Chondrocyte (in vitro differentiated cells): ENCODE results near the gene TAS2R38. TPM values are rescaled to one million over a fixed set of nuclear protein-coding genes. Genes with fewer than 3 reads are reported as not detected.

Source experiments
- DNase-seq: peaks from one replicate; pipeline ENCODE4 v3.0.0; 2021; ENCODE audit warnings: mixed read lengths, low spot score
- H3K27ac Mint-ChIP-seq: one replicate; pipeline ENCODE4 v1.8.0; 2021; ENCODE audit warnings: mild to moderate bottlenecking, moderate library complexity, mixed read lengths; ENCODE audit not compliant: unreplicated experiment
- H3K27me3 Mint-ChIP-seq: 2 replicates; pipeline ENCODE4 v1.8.0; 2021; ENCODE audit warnings: low read depth, mixed read lengths
- H3K36me3 Mint-ChIP-seq: 2 replicates; pipeline ENCODE4 v1.8.0; 2021; ENCODE audit warnings: low read depth, mixed read lengths
- H3K4me1 Mint-ChIP-seq: 2 replicates; pipeline ENCODE4 v1.8.0; 2021; ENCODE audit warnings: low read depth, mild to moderate bottlenecking, mixed read lengths
- H3K4me3 Mint-ChIP-seq: one replicate; pipeline ENCODE4 v1.8.0; 2021; ENCODE audit warnings: mild to moderate bottlenecking, moderate library complexity, mixed read lengths; ENCODE audit not compliant: unreplicated experiment
- H3K9me3 Mint-ChIP-seq: 2 replicates; pipeline ENCODE4 v1.8.0; 2021; ENCODE audit warnings: low read depth, mixed read lengths
- total RNA-seq: library from RNA; stranded (reverse); gene quantifications from 3 replicates; pipeline ENCODE4 v1.2.1, GENCODE V29; 2021
- TF ChIP-seq, protein P1 (sequence below): fragments of 200-600 bp; sonication (generic); IDR thresholded peaks from 2 replicates; pipeline ENCODE4 v1.5.0; 2021; ENCODE audit warnings: antibody characterized with exemption, mild to moderate bottlenecking, moderate library complexity

TAS2R38 gene
- total RNA-seq, 1 donor from 2014 or later: not detected

DNA sequence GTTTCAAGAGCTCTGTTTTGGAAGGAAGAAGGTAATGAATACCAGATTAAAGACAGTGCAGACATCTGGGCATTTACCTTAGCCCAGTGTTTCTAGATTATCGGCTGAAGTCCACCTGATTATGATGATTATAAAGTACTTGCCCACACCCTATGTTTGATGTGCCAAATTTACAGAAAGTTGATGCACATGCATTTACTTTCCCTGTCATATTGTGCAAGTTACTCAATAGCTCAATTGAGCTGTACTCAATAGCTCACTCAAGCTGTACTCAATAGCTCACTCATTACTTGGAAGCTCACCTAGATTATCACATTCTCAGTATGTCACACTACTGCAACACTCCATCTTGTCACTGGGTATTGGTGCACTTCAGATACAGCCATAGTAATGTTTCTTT lies 35.6 kb upstream of the TAS2R38 start:
- no peak for DNase-seq
- Mint-ChIP-seq H3K27me3 (peaks cover 8% of the 10 kb centered on the region), H3K4me1 (peaks cover 8% of the 10 kb centered on the region), H3K36me3 (no peaks in the 10 kb centered on the region), H3K27ac (no peak overlapping the region), H3K9me3 (no peaks in the 10 kb centered on the region), H3K4me3 (no peak overlapping the region)
- TF ChIP-seq, protein P1, sequence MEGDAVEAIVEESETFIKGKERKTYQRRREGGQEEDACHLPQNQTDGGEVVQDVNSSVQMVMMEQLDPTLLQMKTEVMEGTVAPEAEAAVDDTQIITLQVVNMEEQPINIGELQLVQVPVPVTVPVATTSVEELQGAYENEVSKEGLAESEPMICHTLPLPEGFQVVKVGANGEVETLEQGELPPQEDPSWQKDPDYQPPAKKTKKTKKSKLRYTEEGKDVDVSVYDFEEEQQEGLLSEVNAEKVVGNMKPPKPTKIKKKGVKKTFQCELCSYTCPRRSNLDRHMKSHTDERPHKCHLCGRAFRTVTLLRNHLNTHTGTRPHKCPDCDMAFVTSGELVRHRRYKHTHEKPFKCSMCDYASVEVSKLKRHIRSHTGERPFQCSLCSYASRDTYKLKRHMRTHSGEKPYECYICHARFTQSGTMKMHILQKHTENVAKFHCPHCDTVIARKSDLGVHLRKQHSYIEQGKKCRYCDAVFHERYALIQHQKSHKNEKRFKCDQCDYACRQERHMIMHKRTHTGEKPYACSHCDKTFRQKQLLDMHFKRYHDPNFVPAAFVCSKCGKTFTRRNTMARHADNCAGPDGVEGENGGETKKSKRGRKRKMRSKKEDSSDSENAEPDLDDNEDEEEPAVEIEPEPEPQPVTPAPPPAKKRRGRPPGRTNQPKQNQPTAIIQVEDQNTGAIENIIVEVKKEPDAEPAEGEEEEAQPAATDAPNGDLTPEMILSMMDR: no peak

GRCh38 chr7:142006577-142006976 lies 33.0 kb upstream of the TAS2R38 start:
- Mint-ChIP-seq H3K36me3 (no peaks in the 10 kb centered on the region), H3K4me1 (no peaks in the 10 kb centered on the region), H3K27me3 (peaks cover 8% of the 10 kb centered on the region), H3K4me3 (no peak overlapping the region), H3K27ac (no peak overlapping the region), H3K9me3 (peaks cover 4% of the 10 kb centered on the region)
- TF ChIP-seq, protein P1: no peak
- DNase-seq: no peak

DNA sequence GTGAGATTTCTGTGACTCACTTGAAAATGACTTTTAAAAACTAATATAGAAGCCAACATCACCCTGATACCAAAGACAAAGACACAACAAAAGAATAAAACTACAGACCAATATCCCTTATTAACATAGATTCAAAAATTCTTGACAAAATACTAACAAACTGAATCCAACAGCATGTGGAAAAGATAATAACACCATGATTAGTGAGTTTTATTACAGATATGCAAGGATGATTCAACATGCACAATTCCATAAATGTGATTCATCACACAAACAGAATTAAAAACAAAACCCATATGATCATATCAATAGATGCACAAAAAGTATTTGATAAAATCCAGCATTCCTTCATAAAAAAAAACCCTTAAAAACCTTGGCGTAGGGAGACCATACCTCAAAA lies 28.6 kb upstream of the TAS2R38 start:
- Mint-ChIP-seq H3K4me1 (no peaks in the 10 kb centered on the region), H3K36me3 (no peaks in the 10 kb centered on the region), H3K4me3 (no peak overlapping the region), H3K27ac (no peak overlapping the region), H3K27me3 (peaks cover 6% of the 10 kb centered on the region), H3K9me3 (peaks cover 4% of the 10 kb centered on the region)
- TF ChIP-seq, protein P1: no peak
- DNase-seq: no peak

DNA sequence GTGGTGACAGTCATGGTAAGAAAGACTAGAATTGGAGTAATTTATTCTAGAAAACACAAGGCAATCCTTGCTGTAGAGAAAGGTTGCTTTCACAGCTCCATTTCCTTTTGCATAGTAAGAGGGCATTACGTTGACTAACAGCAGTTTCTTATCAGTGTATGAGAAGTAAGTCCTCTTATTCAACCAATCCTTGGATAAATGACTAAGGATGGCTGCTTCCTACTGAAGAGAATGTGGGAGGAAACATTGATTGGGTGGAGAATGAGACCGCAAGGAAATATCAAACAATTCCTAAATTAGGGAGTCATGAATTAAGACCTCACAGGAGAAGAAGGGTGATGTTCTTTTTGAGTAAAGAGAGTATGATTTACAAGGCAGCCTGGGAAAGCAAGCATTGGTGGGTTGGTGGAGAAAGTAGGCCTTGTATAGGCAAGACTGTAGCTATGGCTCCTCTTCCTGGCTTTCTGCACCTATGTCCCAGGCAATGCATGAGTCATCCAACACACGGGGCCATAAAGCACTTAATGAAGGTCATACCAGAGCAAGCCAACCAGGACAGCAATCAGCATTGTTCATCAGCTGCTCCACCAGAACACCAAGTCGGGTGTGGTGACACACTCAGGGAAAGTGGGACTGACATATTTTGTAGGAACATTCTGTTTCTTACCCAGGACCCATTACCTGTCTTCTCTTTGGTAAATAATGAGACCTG lies 27.7 kb upstream of the TAS2R38 start:
- Mint-ChIP-seq H3K27ac (no peak overlapping the region), H3K36me3 (peaks cover 2% of the 10 kb centered on the region), H3K9me3 (peaks cover 7% of the 10 kb centered on the region), H3K4me1 (no peaks in the 10 kb centered on the region), H3K27me3 (peaks cover 5% of the 10 kb centered on the region), H3K4me3 (no peak overlapping the region)
- TF ChIP-seq, protein P1: no peak
- no peak for DNase-seq

GRCh38 chr7:142000244-142000643 lies 26.7 kb upstream of the TAS2R38 start:
- no peak overlapping the region for H3K27ac Mint-ChIP-seq
- TF ChIP-seq, protein P1: no peak

More at GRCh38 chr7:142000244-142000643, 26.7 kb upstream of the TAS2R38 start:
- Mint-ChIP-seq H3K4me3 (no peak overlapping the region), H3K9me3 (peaks cover 7% of the 10 kb centered on the region), H3K36me3 (peaks cover 2% of the 10 kb centered on the region), H3K4me1 (no peaks in the 10 kb centered on the region), H3K27me3 (peaks cover 6% of the 10 kb centered on the region)
- DNase-seq: no peak
